G401.6 (cell line): ENCODE measurements around the gene SLC8A3.
"Not testable (repeated sequence)": the region's sequence is repeated elsewhere in the genome, so short reads cannot be mapped to it uniquely, and the experiment has no call there.

Experiments
- FAIRE-seq: peaks from 2 replicates; lab custom pipeline; 2012; peaks lifted over from hg19 to GRCh38; lab: Jason Lieb, UNC

The SLC8A3 gene, protein sequence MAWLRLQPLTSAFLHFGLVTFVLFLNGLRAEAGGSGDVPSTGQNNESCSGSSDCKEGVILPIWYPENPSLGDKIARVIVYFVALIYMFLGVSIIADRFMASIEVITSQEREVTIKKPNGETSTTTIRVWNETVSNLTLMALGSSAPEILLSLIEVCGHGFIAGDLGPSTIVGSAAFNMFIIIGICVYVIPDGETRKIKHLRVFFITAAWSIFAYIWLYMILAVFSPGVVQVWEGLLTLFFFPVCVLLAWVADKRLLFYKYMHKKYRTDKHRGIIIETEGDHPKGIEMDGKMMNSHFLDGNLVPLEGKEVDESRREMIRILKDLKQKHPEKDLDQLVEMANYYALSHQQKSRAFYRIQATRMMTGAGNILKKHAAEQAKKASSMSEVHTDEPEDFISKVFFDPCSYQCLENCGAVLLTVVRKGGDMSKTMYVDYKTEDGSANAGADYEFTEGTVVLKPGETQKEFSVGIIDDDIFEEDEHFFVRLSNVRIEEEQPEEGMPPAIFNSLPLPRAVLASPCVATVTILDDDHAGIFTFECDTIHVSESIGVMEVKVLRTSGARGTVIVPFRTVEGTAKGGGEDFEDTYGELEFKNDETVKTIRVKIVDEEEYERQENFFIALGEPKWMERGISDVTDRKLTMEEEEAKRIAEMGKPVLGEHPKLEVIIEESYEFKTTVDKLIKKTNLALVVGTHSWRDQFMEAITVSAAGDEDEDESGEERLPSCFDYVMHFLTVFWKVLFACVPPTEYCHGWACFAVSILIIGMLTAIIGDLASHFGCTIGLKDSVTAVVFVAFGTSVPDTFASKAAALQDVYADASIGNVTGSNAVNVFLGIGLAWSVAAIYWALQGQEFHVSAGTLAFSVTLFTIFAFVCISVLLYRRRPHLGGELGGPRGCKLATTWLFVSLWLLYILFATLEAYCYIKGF

GRCh38 chr14:70188659-70189455 lies at the start of gene SLC8A3:
Gene SLC8A3 (minus strand): TSS chr14:70188951. CDS start chr14:70168422, 20,529 bp downstream.
- FAIRE-seq: no peak

DNA sequence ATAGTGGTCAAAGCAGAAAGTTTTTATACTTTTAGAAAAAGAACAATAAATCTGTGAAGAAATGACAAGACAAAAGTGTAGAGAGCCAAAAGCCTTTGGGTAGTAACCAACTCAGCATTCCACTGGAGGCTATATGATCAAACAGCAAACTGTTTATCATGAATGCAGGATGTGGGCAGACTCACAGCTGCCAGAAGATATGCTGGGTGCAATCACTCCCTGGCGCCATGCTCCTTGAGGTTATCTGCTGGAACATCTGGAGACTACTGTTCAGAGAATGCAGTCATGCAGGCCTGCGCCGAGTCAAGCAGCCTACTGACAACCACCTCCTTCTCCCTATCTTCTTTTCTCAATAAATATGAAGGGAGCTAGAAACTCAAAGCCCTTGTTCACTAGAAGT lies 49.0 kb upstream of the SLC8A3 start:
- no peak for FAIRE-seq

DNA sequence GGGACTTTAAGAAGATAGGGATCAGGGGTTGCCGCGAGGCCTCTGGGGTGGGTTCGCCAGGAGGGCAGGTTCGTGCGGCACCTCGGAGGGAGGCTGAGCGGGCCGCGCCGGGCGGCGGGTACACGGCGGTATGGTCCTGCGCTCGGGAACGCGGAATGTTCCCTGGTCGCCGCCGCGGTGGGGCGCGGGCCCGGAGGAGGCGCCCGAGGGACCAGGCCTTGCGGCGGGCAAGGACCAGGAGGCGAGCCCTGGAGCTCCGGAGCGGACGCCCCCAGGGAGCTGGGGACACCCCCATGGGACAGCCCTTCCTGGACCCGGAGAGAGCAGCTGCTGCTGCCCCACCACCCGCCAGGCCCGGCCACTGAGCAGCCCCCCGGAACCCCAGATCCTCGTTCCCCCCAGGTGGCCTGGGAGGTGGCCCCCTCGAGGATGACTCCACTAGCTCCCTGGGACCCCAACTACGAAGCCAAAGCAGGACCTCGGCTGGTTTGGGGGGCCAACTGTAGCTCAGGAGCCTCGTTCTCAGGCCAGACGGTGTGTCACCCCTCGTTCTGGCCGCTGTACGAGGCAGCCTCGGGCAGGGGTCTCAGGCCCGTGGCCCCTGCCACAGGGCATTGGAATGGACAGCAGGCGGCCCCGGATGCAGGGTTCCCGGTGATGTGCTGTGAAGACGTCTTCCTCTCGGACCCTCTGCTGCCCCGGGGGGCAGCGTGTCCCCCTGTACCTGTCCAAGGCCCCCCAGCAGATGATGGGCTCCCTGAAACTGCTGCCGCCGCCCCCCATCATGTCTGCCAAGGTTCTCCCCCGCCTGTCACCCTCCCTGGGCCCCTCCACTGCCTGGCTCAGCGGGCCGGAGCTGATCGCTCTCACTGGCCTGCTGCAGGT lies 45.6 kb upstream of the SLC8A3 start:
- no peak for FAIRE-seq

DNA sequence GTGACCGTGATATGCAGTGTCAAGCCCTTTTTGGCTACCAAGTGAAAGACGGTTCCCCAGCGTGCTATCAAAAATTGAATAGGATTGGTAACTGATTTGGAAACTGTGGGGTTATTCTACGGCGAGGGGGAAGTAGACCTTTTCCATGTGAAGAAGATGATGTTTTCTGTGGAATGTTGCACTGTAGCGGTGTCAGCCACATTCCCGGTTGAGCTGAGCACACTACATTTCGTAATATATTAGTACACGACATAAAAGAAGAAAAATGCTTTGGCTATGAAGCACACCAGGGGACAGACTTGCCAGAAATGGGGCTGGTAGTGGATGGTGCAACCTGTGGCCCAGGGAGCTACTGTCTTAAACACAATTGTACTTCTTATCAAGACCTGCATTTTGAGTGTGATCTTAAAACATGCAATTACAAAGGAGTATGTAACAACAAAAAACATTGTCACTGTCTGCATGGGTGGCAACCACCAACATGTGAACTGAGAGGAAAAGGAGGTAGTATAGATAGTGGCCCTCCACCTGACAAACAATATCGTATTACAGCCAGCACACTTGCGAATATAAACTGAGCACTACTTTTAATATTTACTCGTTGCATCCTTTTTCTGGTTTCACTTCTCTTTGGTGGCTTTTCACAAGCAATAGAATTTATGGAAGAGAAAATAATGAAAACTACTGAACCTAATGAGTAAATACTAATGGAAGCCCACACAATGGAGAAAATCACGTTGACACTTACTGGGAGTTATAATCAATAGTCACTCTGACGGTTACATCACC lies 43.2 kb upstream of the SLC8A3 start:
- not testable (repeated sequence) for FAIRE-seq

DNA sequence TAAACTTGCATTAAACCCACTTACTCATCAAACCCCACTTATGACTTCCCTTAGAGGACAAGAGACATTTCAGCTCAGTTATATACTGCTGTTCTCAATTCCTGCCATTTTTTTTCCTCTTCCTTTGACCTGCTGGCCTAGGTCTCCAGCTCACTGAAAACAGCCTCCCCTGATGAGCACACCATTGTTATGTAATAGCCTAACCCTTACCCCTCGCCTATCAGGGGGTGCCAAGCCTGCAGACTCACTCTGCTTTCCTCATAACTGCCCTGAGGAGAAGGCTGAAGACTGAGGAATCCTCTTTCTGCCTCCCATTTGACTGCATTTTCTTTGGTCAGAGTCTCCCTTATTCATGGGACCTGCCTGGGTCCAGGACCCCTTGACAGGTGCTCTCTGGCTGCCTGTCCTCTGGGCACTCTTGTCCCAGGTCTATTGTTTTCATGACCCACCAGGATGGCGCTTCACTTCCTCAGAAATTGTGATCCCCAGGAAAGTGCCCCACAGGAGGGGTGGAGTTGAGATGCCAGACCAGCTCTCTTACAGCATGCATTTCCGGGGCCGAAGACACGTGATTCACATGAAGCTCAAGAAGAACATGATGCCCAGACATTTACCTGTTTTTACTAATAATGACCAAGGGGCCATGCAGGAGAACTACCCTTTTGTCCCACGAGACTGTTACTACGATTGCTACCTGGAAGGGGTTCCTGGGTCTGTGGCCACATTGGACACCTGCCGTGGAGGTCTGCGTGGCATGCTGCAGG lies 41.3 kb upstream of the SLC8A3 start:
- FAIRE-seq: not testable (repeated sequence)

GRCh38 chr14:70213721-70214282 lies 25.1 kb upstream of the SLC8A3 start:
- no peak for FAIRE-seq

GRCh38 chr14:70212752-70213151 lies 24.0 kb upstream of the SLC8A3 start:
- FAIRE-seq: no peak

GRCh38 chr14:70208380-70208779 lies 19.6 kb upstream of the SLC8A3 start:
- FAIRE-seq: no peak

DNA sequence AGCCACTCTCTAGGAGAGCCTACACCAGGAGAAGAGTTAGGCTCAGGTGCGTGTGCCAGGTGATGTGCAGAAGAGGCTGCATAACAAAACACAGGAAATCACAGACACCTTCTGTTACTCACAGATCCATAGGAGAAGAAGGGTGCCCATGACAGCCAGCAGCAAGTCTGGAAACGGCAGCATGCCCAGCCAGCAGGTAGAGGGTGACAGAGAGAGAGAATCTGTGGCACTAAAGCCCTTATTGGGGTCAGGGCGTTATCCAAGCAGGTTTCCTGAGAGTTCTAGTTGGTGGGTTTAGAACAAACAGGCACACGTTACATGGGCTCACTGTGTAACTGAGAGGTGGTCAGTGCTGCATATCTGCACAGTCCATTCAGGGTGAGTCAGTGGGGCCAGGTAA lies 14.9 kb upstream of the SLC8A3 start:
- FAIRE-seq: no peak

DNA sequence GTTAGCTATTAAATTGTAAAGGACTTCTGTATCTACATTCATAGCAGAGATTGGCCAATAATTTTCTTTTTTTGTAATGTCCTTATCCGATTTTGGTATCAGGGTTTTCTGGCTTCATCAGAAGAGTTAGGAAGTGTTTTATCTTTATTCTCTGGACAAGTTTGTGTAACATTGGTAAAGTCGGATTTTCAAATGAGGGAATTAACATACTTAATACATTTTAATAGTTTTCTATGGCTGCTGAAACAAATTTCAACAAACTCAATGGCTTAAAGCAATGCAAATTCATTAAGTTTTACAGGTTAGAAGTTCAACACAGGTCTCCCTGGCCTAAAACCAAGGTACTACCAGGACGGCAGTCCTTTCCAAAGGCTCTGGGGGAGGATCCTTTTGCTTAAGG lies 13.2 kb upstream of the SLC8A3 start:
- FAIRE-seq: no peak

DNA sequence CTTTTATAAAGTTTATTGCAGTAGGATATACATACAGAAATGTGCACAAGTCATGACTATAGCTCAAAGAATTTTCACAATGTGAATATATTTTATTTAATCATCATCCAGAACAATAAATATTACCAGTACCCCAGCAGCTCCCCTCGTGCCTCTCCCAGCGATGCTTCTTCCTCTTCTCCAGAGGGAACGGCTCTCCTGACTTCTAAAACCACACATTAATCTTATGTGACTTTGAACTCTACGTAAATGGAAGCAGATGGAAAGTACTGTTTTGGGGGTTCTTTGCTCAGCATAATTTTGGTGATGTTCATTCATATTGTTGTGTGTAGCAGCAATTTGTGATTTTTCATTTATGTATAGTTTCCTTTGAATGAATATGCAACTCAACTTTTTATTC lies 4.6 kb upstream of the SLC8A3 start:
- FAIRE-seq: no peak

DNA sequence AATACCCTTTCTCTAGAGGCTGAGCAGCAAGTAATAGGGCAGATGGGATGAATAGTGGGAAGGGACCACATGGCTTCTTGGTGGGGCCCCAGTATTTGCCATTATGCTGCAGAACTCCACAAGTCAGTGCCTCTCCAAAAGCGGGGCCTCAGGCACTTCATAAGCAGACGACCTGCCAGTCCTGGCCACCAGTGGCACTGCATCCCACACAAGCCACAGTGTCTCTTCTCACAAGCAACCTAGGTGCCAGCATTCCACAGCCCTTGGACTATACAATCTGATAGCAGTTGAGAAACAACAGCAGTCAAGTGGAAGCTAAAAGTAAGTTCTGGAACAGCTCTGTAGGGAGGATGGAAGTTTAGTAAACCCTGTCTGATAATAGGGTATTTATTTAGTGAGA lies 4.2 kb upstream of the SLC8A3 start:
- no peak for FAIRE-seq

- no peak for FAIRE-seq
Measured at GRCh38 chr14:70190156-70190555, 1.4 kb upstream of the SLC8A3 start.

DNA sequence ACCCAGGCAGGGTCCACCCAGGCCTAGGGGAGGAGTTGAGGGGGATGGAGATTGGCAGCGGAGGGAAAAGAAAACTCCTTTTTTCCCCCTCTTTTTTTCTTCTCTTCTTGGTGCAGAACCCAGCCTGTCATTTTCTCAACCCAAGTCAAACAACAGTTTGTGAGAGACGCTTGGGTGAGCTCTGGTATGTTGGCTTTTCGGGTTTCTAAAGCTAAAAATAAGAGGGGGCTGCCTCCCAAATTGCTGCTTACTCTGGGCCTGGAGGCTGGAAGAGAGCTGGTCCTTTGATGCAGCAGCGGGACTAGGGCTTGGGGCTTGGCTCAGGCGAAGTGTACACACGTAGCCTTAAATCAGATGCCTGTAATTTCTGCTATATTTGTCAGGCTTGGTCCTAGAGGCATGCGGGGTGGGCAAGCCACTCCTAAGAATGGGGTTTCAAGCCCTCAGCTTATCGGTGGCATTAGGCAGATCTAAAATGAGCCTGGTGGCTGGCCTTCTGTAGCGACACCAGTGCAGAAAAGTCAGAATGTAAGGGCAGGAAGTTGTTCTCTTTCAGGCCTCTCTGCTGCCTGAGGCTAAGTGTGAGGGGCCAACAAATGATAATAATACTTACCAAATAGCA lies 816 bp upstream of the SLC8A3 start:
- FAIRE-seq: no peak

- FAIRE-seq: no peak
Measured at GRCh38 chr14:70188322-70188658, 461 bp downstream of the SLC8A3 start.

GRCh38 chr14:70186900-70187451 lies 1.8 kb downstream of the SLC8A3 start:
- no peak for FAIRE-seq

DNA sequence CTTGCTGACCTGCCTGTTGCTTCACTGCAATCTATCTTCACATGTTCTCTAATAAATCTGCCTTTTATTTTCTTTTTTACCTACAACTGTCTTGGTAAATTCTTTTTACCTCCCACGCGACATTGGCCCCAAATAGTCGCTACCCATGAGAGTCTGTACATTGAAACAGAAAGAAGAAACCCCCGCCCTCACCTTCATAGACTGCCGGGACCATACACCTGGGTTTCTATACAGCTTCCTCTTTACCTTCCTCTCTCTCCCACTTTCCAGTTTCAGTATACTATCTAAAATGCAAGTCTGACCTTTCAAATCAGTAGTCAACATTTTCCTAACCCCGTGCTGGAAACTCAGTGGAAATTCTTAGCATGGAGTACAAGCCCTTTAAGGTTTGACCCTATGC lies 4.8 kb downstream of the SLC8A3 start:
- no peak for FAIRE-seq

GRCh38 chr14:70181276-70181675 lies 7.5 kb downstream of the SLC8A3 start:
- FAIRE-seq: no peak

- FAIRE-seq: no peak
Measured at GRCh38 chr14:70180718-70181117, 8.0 kb downstream of the SLC8A3 start.
